GM18951 (cell line): ENCODE results near the gene FKRP.
A peak's percentile ranks its signal among the peaks of the same experiment; 100 is the strongest.
"Not testable (repeated sequence)": the region's sequence is repeated elsewhere in the genome, so short reads cannot be mapped to it uniquely, and the experiment has no call there.

Experiments
- POLR2A ChIP-seq: IDR thresholded peaks from 4 replicates; pipeline ENCODE4 v1.6.1; 2011; ENCODE audit warnings: mild to moderate bottlenecking; ENCODE audit not compliant: insufficient read length, insufficient read depth; ENCODE audit errors: extremely low read depth
- in situ Hi-C: fragments of 300-500 bp; cut with MboI; formaldehyde crosslinking; loops from one replicate; pipeline ENCODE4 v1.12.0; 2022; ENCODE audit warnings: low sequenced_read_pairs, mixed read lengths, inconsistent platforms; ENCODE audit not compliant: unreplicated experiment

Gene FKRP

GRCh38 chr19:46764817-46765291, 19.0 kb downstream of the FKRP start:
- TF ChIP-seq POLR2A, result no peak
- in situ Hi-C loops, result loop anchor here (25.0 kb wide), 1 partner anchor 222 kb away; no protein-coding TSS in a partner anchor

GRCh38 chr19:46766569-46767317, 20.9 kb downstream of the FKRP start:
- in situ Hi-C loops, result loop anchor here (25.0 kb wide), 1 partner anchor 221 kb away; no protein-coding TSS in a partner anchor
- no peak for TF ChIP-seq POLR2A

- in situ Hi-C loops, result loop anchor here (25.0 kb wide), 1 partner anchor 219 kb away; no protein-coding TSS in a partner anchor
Observed at GRCh38 chr19:46768746-46769145, 22.9 kb downstream of the FKRP start.

GRCh38 chr19:46772170-46773017, 26.5 kb downstream of the FKRP start:
- in situ Hi-C loops, result loop anchor here (25.0 kb wide), 1 partner anchor 215 kb away; no protein-coding TSS in a partner anchor
- TF ChIP-seq POLR2A, result no peak

- in situ Hi-C loops, result loop anchor here (25.0 kb wide), 1 partner anchor 214 kb away; no protein-coding TSS in a partner anchor
- TF ChIP-seq POLR2A, result no peak
Observed at GRCh38 chr19:46773018-46773399, 27.2 kb downstream of the FKRP start.

GRCh38 chr19:46775642-46776258, 29.9 kb downstream of the FKRP start:
- TF ChIP-seq POLR2A, result no peak
- in situ Hi-C loops, result no loop called here

GRCh38 chr19:46776927-46777911, 31.4 kb downstream of the FKRP start:
- in situ Hi-C loops, result no loop called here
- TF ChIP-seq POLR2A, result no peak

GRCh38 chr19:46777956-46778645, 32.2 kb downstream of the FKRP start:
- in situ Hi-C loops, result not testable (repeated sequence)

- no peak for TF ChIP-seq POLR2A
- in situ Hi-C loops, result no loop called here
Observed at GRCh38 chr19:46782355-46783019, 36.6 kb downstream of the FKRP start.

GRCh38 chr19:46783670-46784069, 37.8 kb downstream of the FKRP start:
- in situ Hi-C loops, result no loop called here
- TF ChIP-seq POLR2A, result no peak

GRCh38 chr19:46784262-46785053, 38.6 kb downstream of the FKRP start:
- in situ Hi-C loops, result no loop called here
- peak; percentile 53 for TF ChIP-seq POLR2A
